DOHH2 (cell line): ENCODE data around the gene TNRC6A.

Source experiments
- EZH2phosphoT487 ChIP-seq: fragments of 200-600 bp; sonication (generic); IDR thresholded peaks from 2 replicates; pipeline ENCODE4 v1.6.1; 2017; ENCODE audit warnings: borderline replicate concordance, mild to moderate bottlenecking, antibody characterized with exemption, low read length, moderate library complexity, mixed read lengths
- TF ChIP-seq, protein P1 (sequence below): fragments of 200-600 bp; sonication (generic); IDR thresholded peaks from one replicate; pipeline ENCODE4 v1.5.1; 2014; ENCODE audit warnings: antibody characterized with exemption, mild to moderate bottlenecking, low read depth, low read length; ENCODE audit not compliant: poor library complexity, severe bottlenecking

DNA sequence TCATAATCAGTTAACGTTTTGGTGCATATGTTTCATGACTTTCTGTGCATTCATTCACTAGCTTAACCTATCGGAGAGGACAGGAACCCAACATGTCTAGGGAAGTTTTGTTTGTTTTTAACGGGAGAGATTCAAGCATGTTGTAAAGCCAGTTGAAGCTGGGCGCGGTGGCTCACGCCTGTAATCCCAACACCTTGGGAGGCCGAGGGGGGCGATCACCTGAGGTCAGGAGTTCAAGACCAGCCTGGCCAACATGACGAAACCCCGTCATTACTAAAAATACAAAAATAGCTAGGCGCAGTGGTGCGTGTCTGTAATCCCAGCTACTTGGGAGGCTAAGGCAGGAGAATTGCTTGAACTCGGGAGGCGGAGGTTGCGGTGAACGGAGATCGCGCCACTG lies 1.4 kb upstream of the TNRC6A start:
- TF ChIP-seq, protein P1, sequence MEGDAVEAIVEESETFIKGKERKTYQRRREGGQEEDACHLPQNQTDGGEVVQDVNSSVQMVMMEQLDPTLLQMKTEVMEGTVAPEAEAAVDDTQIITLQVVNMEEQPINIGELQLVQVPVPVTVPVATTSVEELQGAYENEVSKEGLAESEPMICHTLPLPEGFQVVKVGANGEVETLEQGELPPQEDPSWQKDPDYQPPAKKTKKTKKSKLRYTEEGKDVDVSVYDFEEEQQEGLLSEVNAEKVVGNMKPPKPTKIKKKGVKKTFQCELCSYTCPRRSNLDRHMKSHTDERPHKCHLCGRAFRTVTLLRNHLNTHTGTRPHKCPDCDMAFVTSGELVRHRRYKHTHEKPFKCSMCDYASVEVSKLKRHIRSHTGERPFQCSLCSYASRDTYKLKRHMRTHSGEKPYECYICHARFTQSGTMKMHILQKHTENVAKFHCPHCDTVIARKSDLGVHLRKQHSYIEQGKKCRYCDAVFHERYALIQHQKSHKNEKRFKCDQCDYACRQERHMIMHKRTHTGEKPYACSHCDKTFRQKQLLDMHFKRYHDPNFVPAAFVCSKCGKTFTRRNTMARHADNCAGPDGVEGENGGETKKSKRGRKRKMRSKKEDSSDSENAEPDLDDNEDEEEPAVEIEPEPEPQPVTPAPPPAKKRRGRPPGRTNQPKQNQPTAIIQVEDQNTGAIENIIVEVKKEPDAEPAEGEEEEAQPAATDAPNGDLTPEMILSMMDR: no peak
- TF ChIP-seq EZH2phosphoT487: no peak
